Cardiac septum (tissue), 1 donor: ENCODE measurements around the gene ZBTB47. TPM values are rescaled to one million over a fixed set of nuclear protein-coding genes. Genes with fewer than 3 reads are reported as not detected.
A peak's percentile ranks its signal among the peaks of the same experiment; 100 is the strongest.

Source experiments
- DNase-seq: peaks from one replicate; pipeline ENCODE4 v3.0.0-alpha.2; 2020; ENCODE audit warnings: low spot score
- intact Hi-C: fragments of 100-400 bp; cut with DNase I; formaldehyde crosslinking; loops from one replicate; pipeline ENCODE4 v1.14.0; 2022
- total RNA-seq: library from RNA; stranded (reverse); fragmentation: NEBNext Ultra II Directional; extraction: Animal tissue kit (Norgen Biotek cat#: 25700); gene quantifications from one replicate; pipeline ENCODE4 v1.2.1, GENCODE V29; 2021
- donor health status: DM: no; HTN: no; CAD: no.

ZBTB47 gene
- total RNA-seq, 1 donor from 2014 or later = 202 TPM

GRCh38 chr3:42651248-42652091 lies 2.0 kb upstream of the ZBTB47 start:
- no peak for DNase-seq
- intact Hi-C loops = loop anchor here (2.0 kb wide), 1 partner anchor 51 kb away; the partner anchor contains the start of gene NKTR

- intact Hi-C loops = loop anchor here (2.0 kb wide), 1 partner anchor 51 kb away; the partner anchor contains the start of gene NKTR
- DNase-seq = no peak
Observed at GRCh38 chr3:42652251-42652610, 1.3 kb upstream of the ZBTB47 start.

- intact Hi-C loops = loop anchor here (1.0 to 2.0 kb wide), 2 partner anchors 52 to 88 kb away; partner anchors contain the start of gene NKTR
Observed at GRCh38 chr3:42652611-42653302, 740 bp upstream of the ZBTB47 start.

GRCh38 chr3:42653303-42653559 lies 266 bp upstream of the ZBTB47 start:
- DNase-seq = no peak
- intact Hi-C loops = loop anchor here (1.0 to 2.0 kb wide), 2 partner anchors 52 to 87 kb away; partner anchors contain the start of gene NKTR

More at GRCh38 chr3:42652611-42653302, 740 bp upstream of the ZBTB47 start:
- peak; percentile 91 for DNase-seq

DNA sequence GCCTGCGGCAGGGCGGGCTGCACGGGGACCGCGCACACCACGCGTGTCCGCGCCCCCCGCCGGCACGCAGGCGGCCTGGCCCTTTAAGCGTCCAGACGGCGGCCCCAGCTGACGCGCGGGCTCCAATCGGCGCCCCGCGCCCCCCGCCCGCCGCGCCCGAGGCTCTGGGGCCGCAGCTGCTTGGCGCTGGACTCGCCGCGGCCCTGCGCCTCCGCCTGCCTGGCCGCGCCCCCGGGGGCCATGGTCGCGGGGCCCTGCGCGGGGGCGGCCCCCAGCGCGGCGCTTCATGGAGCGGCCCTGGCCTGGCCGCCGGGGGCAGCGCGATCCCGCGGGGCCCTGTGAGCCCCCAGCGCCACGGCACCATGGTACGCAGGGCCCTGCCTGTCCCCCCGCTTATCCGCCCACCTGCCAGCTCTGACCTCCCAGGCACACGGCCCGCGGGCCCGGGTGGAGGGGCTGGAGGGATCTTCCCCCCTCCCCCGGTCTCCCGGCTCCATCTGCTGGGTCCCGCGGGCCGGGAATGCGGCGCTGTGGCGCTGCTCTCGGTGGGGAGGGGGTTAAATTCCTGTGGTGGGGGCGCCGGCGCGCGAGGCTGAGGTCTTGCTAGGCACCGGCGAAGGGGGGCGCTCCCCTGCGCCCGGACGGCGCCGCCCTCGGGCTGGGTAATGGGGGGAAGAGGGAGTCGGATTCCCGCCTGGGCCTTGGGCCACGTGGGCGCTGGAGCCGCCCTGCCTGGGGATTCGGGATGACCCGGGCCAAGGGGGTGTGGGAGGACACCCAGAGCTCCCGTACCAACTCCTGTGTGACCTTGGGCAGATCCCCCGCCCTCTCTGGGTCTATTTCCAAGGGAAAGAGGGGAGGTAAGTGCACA lies 1.1 kb downstream of the ZBTB47 start:
- DNase-seq = peak; percentile 86
- intact Hi-C loops = loop anchor here (2.0 kb wide), 2 partner anchors 28 to 72 kb away; no protein-coding TSS in a partner anchor

DNA sequence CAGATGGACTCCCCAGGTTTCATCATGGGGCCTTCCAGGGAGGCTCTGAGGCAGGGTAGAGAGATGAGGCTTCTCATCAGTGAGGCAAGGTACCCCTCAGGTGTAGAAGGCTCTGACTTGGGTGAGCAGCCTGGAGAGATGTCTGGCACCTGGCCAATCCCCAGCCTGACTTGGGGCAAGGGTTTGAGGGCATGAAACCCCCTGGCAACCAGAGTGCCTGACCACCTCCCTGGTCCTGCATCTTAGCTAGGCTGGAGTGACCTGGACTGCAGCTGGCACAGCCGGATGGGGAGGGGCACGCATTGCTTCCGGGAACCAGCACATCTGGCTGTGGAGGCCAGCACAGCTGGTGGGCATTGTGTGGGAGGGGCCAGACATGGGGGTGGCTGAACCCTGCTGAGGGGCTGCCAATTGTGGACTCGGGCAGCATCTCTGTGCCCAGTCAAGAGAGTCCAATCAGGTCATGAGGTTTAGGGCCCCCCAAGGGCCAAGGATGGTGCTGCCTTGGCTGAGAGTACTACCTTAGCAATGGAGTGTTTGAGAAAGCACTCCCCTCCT lies 1.9 kb downstream of the ZBTB47 start:
- intact Hi-C loops = loop anchor here (2.0 kb wide), 2 partner anchors 27 to 73 kb away; no protein-coding TSS in a partner anchor
- DNase-seq = no peak

DNA sequence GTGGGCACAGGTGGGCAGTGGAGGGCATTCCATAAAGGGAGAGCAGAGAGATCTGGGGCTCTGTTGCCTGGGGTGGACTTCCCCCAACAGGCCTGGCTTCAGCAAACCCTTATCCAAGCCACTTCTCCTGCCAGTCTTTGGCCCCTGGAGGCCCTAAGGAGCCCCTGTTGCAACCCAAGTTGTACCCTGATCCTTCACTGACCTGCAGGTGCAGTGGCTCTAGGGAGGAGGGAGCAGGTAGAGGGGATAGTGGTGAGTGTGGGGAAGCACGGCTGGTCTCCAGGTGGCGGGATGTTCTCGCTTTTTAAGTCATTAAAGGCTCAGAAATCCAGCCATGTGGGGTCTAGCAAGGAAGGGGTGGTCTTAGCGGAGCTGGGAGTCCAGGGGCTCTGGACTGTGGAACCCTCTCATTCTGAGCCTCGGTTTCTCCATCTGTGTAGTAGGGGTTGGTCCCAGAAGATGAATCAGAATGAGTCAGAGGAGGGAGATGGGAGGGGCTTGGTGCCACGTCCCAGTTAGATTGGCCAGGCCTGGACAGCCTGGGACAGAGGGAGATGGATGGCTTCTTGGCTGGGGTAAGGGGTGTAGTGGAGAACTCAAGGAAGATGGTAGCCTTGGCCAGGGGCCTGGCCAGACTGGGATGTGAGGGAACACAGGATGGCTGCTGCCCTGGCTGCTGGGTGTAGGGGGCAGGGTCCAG lies 2.6 kb downstream of the ZBTB47 start:
- DNase-seq = peak; percentile 69
- intact Hi-C loops = loop anchor here (2.0 kb wide), 2 partner anchors 27 to 73 kb away; no protein-coding TSS in a partner anchor

DNA sequence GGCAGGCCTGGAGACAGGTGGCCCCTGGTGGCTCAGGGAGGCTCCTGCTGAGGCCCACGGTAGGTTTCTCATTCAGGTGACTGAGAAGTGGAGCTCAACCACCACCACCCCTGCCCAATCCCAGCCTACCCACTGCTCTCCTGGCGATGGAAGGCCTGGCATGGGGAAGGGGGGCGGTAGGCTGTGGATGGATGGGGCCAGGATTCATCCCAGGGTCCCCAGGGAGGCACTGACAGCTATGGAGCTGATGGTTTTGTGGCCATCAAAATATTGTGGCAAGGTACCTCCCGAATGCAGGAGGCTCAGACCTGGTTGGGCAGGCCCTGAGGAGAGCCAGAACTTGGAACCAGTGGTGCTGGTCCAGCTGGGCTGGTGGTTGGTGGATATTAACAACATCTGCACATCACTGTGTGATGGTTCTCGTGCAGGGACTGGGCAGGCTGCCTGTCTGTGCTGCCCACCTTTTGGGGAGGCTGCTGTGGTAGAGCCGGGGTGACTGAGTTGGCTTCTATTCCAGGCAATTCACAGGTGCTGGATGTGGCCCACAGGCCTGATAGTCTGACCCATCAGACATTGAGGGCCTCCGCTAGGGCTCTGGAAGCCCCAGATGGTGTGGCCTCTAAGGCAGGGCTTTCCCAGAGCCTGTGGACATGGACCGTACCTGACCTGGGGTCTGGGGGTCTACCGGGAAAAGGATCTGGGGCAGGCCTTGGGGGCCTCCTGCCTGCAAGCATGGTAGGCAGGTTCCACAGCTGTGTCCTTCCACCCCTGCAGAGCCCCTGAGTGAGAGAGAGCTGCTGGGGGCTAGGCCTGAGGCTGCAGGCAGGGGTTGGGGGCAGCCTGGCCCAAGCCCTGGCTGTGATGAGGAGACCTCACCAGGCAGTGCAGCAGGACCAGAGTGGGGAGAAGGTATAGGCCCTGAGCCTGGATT lies 3.4 kb downstream of the ZBTB47 start:
- intact Hi-C loops = no loop called here
- peak; percentile 74 for DNase-seq

DNA sequence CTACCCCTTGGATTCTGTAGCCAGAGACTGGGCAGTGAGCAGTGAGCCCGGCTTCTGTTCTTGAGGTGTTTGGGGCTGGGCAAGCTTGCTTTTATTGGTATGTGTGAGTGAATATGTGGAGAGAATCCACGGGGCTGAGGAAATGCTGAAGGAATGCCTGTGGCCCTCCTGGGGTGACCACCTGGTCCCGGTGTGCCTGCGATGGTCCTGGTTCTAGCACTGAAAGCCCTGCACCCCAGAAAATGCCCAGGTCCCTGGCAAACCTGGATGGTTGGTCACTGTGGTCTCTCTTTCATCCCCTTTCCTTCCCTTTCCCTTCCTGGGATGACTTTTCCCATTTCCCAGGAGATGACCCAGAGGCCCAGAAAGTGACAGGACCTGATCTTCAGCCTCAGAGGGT lies 4.2 kb downstream of the ZBTB47 start:
- intact Hi-C loops = no loop called here
- no peak for DNase-seq

DNA sequence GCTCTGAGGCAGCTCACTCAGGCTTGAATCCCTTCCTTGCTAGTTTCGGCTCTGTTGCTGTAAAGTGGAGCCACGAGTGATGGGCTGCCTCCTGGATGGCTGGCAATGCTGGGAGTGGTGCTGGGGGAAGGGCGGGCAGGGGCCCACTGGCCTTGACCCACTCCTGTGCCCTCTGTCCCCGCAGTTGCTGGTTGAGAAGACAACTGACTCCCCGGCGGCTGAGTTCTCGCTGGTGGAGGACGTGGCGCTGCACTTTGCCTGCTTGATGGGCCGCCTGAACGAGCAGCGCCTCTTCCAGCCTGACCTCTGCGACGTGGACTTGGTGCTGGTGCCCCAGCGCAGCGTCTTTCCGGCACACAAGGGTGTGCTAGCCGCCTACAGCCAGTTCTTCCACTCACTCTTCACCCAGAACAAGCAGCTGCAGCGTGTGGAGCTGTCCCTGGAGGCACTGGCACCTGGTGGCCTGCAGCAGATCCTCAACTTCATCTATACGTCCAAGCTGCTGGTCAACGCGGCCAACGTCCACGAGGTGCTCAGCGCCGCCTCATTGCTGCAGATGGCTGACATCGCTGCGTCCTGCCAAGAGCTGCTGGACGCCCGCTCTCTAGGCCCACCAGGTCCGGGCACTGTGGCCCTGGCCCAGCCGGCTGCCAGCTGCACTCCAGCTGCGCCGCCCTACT lies 4.7 kb downstream of the ZBTB47 start:
- intact Hi-C loops = no loop called here
- DNase-seq = peak; percentile 71

GRCh38 chr3:42658771-42659390 lies 5.4 kb downstream of the ZBTB47 start:
- no peak for DNase-seq
- intact Hi-C loops = no loop called here

DNA sequence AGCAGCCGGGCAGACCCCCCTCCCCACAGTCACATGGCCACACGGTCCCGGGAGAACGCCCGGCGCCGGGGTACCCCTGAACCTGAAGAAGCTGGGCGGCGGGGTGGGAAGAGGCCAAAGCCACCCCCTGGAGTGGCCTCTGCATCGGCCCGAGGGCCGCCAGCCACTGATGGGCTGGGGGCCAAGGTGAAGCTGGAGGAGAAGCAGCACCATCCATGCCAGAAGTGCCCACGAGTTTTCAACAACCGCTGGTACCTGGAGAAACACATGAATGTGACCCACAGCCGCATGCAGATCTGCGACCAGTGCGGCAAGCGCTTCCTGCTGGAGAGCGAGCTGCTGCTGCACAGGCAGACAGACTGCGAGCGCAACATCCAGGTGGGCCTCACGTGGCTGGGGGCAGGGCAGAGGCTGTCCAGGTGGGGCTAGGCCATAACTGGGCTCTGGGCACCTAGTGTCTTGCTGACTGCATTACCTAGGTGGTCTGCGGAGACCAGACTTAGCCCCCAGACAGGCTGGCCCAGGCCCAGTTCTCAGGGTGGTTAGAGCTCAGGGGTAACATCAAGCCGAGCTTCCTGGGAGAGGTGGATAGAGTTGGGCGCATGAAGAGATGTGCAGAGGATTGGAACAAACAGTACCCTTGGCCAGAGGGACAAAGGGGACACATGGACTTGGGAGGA lies 6.1 kb downstream of the ZBTB47 start:
- intact Hi-C loops = loop anchor here (2.0 kb wide), 1 partner anchor 41 kb away; no protein-coding TSS in a partner anchor
- DNase-seq = no peak

GRCh38 chr3:42660131-42660715 lies 6.7 kb downstream of the ZBTB47 start:
- intact Hi-C loops = loop anchor here (2.0 kb wide), 1 partner anchor 41 kb away; no protein-coding TSS in a partner anchor
- no peak for DNase-seq

- DNase-seq = no peak
- intact Hi-C loops = loop anchor here (2.0 kb wide), 1 partner anchor 40 kb away; no protein-coding TSS in a partner anchor
Observed at GRCh38 chr3:42660898-42661297, 7.4 kb downstream of the ZBTB47 start.

DNA sequence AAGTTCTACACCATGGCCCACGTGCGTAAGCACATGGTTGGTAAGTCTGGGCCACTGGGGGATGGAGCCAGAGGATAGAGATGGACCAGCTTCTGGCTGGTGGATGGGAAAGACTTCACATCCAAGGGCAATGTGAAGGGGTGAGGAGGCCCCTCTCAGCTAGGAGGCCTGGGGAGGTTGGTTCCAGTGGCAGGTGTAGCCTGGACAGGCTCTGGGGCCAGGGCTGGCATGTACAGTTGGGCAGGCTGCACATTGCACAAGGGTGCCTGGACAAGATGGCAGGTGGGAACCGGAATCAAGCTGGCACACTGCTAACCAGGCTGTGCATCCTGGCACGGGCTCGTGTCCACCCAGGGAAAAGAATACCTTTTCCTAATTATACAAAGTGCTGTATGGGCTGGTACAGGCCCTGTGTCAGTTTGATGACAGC lies 8.1 kb downstream of the ZBTB47 start:
- intact Hi-C loops = loop anchor here (2.0 kb wide), 1 partner anchor 39 kb away; no protein-coding TSS in a partner anchor
- no peak for DNase-seq
